ENCODE results near the gene ABRACL. TPM values are rescaled to one million over a fixed set of nuclear protein-coding genes. Genes with fewer than 3 reads are reported as not detected.

The ABRACL gene
- total RNA-seq, 4 donors from 2014 or later = 33.3 to 75.1 (median 42.5) TPM

DNA sequence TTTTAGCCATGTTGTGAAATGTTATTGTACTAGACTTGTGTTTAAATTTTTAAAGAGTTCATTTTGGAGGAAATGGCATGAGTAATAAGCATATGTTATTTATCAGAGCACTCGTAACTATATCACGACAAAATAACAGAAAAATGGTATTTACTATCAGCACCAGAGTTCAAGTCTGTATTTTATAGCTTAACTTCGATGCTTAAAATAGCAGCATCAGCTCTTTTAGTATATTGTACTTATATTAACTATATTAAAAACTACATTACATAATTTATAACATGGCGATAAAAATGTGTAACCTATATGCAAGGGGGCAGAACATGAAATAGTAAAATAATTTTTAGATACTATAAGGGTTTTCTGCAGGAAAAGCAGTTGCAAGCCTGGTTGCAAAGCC is 52.9 kb downstream of the ABRACL start:
- no peak overlapping the region for H3K4me3 ChIP-seq
- H3K27ac ChIP-seq = no peak overlapping the region
- no peaks in the 10 kb centered on the region for H3K36me3 ChIP-seq
- TF ChIP-seq, protein P1, sequence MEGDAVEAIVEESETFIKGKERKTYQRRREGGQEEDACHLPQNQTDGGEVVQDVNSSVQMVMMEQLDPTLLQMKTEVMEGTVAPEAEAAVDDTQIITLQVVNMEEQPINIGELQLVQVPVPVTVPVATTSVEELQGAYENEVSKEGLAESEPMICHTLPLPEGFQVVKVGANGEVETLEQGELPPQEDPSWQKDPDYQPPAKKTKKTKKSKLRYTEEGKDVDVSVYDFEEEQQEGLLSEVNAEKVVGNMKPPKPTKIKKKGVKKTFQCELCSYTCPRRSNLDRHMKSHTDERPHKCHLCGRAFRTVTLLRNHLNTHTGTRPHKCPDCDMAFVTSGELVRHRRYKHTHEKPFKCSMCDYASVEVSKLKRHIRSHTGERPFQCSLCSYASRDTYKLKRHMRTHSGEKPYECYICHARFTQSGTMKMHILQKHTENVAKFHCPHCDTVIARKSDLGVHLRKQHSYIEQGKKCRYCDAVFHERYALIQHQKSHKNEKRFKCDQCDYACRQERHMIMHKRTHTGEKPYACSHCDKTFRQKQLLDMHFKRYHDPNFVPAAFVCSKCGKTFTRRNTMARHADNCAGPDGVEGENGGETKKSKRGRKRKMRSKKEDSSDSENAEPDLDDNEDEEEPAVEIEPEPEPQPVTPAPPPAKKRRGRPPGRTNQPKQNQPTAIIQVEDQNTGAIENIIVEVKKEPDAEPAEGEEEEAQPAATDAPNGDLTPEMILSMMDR (IDR thresholded peaks at IDR 0.05) = no peak
- TF ChIP-seq POLR2A (IDR thresholded peaks at IDR 0.05) = no peak
- no peaks in the 10 kb centered on the region for H3K27me3 ChIP-seq
- H3K9me3 ChIP-seq = no peaks in the 10 kb centered on the region
- no peaks in the 10 kb centered on the region for H3K4me1 ChIP-seq
- DNase-seq = no peak

DNA sequence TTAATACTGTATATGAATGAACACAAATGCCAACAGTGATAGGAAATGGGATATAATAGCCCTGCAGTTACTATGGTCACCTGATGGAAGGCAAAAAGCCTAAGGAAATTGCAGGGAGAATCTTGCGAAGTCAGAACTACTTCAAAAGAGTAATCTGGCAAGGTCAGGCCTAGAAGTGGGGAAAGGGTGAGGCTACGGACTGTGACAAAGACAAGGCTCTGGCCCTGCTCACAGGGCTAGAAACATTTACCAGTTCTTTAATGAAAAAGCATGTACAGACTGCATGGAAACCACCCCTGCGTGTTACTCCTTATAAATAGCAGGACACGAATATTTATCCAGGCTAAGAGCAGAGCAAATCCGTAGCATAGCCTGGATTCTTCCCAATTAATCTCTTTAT is 53.8 kb downstream of the ABRACL start:
- no peak for DNase-seq

DNA sequence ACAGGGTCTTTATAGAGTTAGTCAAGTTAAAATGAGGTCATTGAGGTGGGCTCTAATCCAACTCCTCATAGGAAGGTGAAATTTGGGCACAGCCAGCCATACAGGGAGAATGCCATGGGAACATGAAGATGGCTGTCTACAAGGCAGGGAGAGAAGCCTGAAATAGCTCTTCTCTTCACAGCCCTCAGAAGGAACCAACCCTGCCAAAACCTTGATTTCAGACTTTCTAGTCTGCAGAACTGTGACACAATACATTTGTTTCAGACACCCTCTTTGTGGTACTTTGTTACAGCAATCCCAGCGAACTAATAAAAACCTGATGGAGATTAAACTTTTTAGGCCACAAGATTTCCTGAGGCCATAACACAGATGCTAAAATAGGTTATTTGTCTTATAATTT is 63.3 kb downstream of the ABRACL start:
- no peak for DNase-seq
- no peak for TF ChIP-seq POLR2A (IDR thresholded peaks at IDR 0.05)
- TF ChIP-seq, protein P1 (IDR thresholded peaks at IDR 0.05) = no peak
- Histone ChIP-seq H3K4me3 (no peak overlapping the region), H3K27ac (no peak overlapping the region), H3K36me3 (no peaks in the 10 kb centered on the region), H3K9me3 (no peaks in the 10 kb centered on the region), H3K27me3 (no peaks in the 10 kb centered on the region), H3K4me1 (no peaks in the 10 kb centered on the region)

More for the DNA sequence above, 53.8 kb downstream of the ABRACL start:
- no peak for TF ChIP-seq POLR2A (IDR thresholded peaks at IDR 0.05)
- TF ChIP-seq, protein P1 (IDR thresholded peaks at IDR 0.05) = no peak
- no peaks in the 10 kb centered on the region for H3K9me3 ChIP-seq
- no peak overlapping the region for H3K27ac ChIP-seq
- no peak overlapping the region for H3K4me3 ChIP-seq
- H3K27me3 ChIP-seq = no peaks in the 10 kb centered on the region
- no peaks in the 10 kb centered on the region for H3K36me3 ChIP-seq
- no peaks in the 10 kb centered on the region for H3K4me1 ChIP-seq

Other genes with a start within 250 kb of the ABRACL start
- under 1 TPM in 1 of 4 donors, not detected in 3; 0.27 TPM for gene ECT2L, start 232.7 kb upstream of the ABRACL start, total RNA-seq
- gene REPS1, start 40.5 kb upstream of the ABRACL start, total RNA-seq = 10 to 100 TPM; 26.8 to 90.4 (median 61.5) TPM
- 10 to 100 TPM; 43.6 to 60.9 (median 51.6) TPM for gene HECA, start 106.3 kb downstream of the ABRACL start, total RNA-seq